ENCODE measurements around the gene PCDHAC1.
"Not testable (repeated sequence)": the region's sequence is repeated elsewhere in the genome, so short reads cannot be mapped to it uniquely, and the experiment has no call there.

The PCDHAC1 gene, protein sequence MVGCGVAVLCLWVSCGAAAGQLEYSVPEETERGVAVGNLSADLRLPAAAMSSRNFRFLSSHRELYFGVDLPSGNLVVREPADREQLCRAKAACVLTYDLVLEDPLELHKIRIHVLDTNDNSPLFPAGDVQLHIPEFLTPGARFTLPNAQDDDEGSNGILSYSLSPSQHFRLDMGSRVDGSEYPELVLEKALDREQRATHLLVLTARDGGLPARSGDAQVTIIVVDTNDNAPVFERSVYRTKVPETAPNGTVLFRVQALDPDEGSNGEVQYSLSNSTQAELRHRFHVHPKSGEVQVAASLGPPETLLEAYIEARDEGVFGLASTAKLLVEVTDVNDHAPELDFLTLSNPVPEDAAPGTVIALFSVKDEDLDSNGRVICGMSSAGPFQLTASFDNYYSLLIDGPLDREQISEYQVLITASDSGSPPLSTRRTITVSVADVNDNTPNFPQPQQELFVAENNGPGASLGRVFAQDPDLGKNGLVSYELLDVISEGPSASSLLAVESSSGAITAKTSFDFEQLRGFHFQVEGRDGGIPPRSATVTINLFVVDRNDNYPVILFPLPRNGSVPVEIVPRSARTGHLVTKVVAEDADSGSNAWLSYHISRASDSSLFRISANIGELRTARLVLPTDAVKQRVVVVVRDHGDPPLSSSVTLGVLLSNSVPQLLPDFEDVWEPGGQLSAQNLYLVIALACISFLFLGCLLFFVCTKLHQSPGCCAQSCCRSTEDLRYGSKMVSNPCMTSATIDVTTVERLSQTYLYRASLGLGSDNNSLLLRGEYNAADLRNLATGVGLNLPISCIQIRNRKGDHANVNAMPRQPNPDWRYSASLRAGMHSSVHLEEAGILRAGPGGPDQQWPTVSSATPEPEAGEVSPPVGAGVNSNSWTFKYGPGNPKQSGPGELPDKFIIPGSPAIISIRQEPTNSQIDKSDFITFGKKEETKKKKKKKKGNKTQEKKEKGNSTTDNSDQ

DNA sequence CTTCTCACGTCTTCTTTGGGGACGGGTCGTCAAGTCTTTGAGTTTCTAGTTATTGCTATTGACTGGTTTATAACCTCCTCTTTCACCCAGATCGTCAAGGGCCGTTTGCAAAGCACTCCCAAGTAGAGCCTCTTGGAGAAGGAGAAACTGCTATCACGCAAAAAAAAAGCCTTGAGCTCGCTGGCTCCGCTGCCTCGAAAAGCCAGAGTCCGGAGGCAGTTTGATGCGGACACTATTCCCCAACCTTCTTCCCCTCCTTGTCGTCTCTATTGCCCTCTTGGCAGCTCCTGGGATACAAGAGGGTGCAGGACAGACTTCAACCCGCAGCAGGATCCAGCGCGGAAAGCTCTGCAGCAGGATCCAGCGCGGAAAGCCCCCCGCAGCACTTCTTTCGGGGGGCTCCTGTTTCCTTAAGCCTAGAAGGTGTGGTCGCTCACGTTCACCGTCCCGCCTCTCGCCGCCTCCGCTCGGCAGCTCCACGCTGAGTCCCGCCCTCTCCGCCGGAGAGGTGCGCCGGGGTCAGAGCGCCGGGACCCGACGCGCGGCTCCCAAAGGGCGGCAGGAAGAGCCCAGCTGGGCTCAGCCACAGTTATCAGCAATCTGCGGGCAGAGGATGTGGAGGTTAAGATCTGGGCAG lies at the start of gene PCDHAC1:
Gene PCDHAC1, plus strand, starts transcription at position 494 of the 637 bp plus-strand sequence. CDS start 594 bp downstream, outside the sequence.
- in situ Hi-C loops (cut with MboI; ENCODE audit: low sequenced_read_pairs) = no loop called here

DNA sequence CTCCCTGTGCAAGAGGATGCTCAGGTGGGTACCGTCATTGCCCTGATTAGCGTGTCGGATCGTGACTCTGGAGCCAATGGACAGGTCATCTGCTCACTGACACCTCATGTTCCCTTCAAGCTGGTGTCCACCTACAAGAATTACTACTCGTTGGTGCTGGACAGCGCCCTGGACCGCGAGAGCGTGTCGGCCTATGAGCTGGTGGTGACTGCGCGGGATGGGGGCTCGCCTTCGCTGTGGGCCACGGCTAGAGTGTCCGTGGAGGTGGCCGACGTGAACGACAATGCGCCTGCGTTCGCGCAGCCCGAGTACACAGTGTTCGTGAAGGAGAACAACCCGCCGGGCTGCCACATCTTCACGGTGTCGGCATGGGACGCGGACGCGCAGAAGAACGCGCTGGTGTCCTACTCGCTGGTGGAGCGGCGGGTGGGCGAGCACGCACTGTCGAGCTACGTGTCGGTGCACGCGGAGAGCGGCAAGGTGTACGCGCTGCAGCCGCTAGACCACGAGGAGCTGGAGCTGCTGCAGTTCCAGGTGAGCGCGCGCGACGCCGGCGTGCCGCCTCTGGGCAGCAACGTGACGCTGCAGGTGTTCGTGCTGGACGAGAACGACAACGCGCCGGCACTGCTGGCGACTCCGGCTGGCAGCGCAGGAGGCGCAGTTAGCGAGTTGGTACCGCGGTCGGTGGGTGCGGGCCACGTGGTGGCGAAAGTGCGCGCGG lies 49.4 kb upstream of the PCDHAC1 start:
- in situ Hi-C loops (cut with MboI; ENCODE audit: low sequenced_read_pairs) = not testable (repeated sequence)

DNA sequence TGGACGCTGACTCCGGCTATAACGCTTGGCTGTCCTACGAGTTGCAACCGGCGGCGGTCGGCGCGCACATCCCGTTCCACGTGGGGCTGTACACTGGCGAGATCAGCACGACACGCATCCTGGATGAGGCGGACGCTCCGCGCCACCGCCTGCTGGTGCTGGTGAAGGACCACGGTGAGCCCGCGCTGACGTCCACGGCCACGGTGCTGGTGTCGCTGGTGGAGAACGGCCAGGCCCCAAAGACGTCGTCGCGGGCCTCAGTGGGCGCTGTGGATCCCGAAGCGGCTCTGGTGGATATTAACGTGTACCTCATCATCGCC lies 48.9 kb upstream of the PCDHAC1 start:
- in situ Hi-C loops (cut with MboI; ENCODE audit: low sequenced_read_pairs) = no loop called here

DNA sequence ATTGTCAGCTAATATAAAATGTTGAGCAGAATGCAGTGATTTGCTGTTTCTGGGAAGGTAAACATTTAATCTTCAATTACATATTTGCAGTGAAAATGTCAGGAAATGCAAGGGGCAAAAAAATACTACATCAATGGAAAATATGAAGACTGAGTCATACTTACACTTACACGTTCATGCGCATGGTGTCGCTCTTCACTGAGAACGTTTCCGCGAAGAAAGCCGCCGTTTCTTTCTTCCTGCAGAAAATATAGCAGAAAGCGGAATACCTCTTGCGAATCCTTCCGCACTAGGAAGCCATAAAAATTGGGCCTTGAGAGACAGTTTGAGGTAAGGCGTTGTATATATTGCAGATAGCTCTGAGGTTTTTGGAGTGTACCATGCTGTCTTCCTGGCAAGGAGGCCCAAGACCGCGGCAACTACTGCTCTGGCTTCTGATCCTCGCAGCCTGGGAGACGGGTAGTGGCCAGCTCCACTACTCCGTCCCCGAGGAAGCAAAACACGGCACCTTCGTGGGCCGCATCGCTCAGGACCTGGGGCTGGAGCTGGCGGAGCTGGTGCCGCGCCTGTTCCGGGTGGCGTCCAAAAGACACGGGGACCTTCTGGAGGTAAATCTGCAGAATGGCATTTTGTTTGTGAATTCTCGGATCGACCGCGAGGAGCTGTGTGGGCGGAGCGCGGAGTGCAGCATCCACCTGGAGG lies 44.1 kb upstream of the PCDHAC1 start, which contains the start of gene PCDHA13:
Gene PCDHA13, plus strand, starts transcription at position 236 of the 702 bp plus-strand sequence. Its CDS starts 145 bp downstream, at position 381.
- in situ Hi-C loops (cut with MboI; ENCODE audit: low sequenced_read_pairs) = no loop called here

DNA sequence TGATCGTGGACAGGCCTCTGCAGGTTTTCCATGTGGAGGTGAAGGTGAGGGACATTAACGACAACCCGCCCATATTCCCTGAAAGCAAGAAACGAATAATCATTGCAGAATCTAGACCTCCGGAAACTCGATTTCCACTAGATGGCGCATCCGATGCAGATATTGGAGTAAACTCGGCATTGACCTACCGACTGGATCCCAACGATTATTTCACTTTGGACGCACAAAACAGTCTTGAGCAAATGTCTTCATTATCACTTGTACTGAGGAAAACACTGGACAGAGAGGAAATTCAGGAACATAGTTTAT lies 43.6 kb upstream of the PCDHAC1 start:
- in situ Hi-C loops (cut with MboI; ENCODE audit: low sequenced_read_pairs) = no loop called here

DNA sequence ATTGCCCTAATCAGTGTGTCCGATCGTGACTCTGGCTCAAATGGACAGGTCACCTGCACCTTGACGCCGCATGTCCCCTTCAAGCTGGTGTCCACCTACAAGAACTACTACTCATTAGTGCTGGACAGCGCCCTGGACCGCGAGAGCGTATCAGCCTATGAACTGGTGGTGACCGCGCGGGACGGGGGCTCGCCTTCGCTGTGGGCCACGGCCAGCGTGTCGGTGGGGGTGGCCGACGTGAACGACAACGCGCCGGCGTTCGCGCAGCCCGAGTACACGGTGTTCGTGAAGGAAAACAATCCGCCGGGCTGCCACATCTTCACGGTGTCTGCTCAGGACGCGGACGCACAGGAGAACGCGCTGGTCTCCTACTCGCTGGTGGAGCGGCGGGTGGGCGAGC lies 42.7 kb upstream of the PCDHAC1 start:
- in situ Hi-C loops (cut with MboI; ENCODE audit: low sequenced_read_pairs) = no loop called here

DNA sequence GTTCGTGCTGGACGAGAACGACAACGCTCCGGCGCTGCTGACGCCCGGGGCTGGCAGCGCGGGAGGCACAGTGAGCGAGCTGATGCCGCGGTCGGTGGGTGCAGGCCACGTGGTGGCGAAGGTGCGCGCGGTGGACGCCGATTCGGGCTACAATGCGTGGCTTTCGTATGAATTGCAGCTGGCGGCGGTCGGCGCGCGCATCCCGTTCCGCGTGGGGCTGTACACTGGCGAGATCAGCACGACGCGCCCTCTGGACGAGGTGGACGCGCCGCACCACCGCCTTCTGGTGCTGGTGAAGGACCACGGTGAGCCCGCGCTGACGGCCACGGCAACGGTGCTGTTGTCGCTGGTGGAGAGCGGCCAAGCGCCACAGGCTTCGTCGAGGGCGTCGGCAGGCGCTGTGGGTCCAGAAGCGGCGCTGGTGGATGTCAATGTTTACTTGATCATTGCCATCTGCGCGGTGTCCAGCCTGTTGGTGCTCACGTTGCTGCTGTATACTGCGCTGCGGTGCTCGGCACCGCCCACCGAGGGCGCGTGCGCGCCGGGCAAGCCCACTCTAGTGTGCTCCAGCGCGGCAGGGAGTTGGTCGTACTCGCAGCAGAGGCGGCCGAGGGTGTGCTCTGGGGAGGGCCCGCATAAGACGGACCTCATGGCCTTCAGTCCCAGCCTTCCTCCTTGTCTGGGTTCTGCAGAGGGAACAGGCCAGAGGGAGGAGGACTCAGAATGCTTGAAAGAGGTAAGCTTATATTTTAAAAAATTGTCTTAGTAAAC lies 42.0 kb upstream of the PCDHAC1 start:
- in situ Hi-C loops (cut with MboI; ENCODE audit: low sequenced_read_pairs) = no loop called here

DNA sequence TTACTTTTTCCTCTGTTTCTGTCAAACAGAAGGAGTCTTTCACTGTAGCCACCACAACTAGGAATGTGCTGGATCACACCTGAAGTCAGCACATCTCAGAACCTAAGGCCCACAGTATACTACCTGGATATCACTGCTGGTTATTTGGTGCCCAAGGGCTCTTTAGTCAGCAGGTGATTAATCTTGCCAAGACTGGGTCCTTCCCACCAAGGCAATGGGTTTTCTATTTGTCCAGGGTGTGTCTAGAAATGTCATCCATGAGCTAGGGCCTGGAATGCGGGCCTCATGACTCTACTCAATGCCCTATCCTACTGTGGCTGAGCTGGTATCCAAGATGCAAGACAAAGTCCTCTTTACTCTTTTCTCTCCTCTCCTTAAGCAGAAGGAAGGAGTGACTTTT lies 9.8 kb upstream of the PCDHAC1 start:
- in situ Hi-C loops (cut with MboI; ENCODE audit: low sequenced_read_pairs) = no loop called here

DNA sequence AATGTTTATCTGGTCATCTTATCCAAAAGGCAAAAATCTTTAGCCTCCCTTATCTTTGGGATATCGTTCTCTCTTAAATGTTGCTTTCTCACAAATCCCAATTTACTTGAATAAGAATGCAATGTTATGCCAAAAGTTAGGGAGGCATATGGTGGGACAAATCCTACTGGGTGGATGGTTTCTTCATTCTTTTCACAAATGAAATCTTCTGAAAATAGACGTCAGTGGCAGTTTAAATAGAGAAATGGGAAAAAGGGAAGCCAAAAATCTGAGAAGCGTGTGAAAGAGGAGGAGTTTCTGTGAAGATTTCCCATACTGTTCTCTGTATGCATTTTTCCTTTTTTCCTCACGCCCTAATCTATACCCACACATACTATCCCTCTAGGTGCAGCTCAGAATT lies 2.5 kb upstream of the PCDHAC1 start:
- in situ Hi-C loops (cut with MboI; ENCODE audit: low sequenced_read_pairs) = no loop called here

DNA sequence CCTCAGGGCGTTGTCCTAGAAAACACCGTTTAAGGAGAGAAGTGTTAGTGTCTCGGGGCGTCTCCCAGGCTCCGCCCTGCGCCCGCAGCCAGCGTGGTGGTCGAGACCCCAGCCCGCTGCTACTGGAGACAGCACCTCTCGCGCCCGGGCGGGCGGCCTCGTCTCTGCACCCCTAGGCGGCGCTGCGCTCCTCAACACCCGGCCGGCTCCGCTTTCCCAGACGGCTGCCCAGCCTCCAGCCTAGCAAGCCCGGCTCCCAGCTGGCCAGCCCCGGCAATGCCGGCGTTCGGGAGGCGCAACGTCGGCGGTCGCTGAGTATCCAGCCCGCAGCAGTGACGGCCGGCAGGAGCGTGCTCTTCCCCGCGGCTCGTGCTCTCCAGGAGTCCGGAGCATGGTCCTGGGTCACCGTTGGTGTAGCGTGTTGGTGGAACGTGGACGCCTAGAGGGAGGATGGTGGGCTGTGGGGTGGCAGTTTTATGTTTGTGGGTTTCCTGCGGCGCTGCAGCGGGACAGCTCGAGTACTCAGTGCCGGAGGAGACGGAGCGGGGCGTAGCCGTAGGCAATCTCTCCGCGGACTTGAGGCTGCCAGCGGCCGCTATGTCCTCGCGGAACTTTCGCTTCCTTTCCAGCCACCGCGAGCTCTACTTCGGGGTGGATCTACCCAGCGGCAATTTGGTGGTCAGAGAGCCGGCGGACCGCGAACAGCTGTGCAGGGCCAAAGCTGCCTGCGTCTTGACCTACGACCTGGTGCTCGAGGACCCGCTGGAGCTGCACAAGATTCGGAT lies 536 bp downstream of the PCDHAC1 start:
- in situ Hi-C loops (cut with MboI; ENCODE audit: low sequenced_read_pairs) = no loop called here

DNA sequence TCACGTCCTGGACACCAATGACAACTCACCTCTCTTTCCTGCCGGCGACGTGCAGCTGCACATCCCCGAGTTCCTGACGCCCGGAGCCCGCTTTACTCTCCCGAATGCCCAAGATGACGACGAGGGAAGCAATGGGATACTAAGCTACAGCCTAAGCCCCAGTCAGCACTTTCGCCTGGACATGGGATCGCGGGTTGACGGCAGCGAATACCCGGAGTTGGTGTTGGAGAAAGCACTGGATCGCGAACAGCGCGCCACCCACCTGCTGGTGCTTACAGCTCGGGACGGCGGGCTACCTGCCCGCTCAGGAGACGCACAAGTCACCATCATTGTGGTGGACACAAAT lies 1.1 kb downstream of the PCDHAC1 start:
- in situ Hi-C loops (cut with MboI; ENCODE audit: low sequenced_read_pairs) = no loop called here

DNA sequence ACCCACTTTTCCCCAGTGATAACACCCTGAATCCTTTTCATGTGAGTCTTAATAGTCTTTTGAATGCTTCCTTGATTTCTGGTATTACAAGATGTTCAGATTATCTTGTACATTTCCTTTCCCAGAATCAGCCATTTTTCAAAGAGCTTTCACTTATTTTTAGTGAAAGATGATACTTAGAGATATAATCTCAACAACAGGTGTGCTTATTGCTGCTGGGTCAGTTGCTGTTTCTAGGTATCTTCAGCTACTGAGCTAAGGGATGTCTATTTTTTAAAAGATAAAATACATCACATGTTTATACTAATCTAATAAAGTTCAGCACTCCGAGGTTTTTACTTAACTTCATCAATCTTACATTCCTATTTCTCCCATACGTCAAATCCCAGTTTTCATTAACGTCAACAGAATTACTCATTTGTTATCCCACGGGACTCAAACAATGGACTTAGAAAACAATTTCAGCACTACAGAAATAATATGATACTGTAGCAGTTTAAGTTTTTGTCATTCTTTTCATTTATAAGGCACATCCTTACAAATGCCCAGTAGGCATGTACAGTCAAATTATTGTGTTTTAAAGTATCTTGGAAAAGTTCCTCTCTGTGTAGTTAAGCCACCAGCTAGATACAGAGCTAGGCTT lies 9.0 kb downstream of the PCDHAC1 start:
- in situ Hi-C loops (cut with MboI; ENCODE audit: low sequenced_read_pairs) = no loop called here

DNA sequence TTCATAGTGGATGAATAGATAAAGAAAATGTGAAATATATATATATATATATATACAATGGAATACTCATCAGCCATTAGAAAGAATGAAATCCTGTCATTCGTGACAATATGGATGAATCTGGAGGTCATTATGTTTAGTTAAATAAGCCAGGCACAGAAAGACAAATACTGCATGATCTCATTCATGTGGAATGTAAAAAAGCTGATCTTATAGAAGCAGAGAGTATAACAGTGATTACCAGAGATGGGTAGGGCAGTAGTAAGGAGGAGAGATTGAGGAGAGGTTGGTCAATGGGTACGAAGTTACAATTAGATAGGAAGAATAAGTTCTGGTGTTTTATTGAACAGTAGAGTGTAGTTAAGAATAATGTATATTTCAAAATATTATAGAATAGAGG lies 20.5 kb downstream of the PCDHAC1 start:
- in situ Hi-C loops (cut with MboI; ENCODE audit: low sequenced_read_pairs) = no loop called here

DNA sequence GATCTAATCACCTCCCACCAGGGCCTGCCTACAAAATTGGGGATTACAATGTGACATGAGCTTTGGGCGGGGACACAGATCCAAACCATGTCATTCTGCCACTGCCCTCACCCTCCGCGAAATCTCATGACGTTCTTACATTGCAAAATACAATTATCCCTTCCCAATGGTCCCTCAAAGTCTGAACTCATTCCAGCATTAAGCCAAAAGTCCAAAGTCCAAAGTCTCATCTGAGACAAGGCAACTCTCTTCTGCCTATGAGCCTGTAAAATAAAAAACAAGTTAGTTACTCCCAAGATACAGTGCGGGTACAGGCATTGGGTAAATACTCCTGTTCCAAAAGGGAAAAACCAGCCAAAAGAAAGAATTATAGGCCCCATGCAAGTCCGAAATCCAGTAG lies 25.5 kb downstream of the PCDHAC1 start:
- in situ Hi-C loops (cut with MboI; ENCODE audit: low sequenced_read_pairs) = no loop called here

DNA sequence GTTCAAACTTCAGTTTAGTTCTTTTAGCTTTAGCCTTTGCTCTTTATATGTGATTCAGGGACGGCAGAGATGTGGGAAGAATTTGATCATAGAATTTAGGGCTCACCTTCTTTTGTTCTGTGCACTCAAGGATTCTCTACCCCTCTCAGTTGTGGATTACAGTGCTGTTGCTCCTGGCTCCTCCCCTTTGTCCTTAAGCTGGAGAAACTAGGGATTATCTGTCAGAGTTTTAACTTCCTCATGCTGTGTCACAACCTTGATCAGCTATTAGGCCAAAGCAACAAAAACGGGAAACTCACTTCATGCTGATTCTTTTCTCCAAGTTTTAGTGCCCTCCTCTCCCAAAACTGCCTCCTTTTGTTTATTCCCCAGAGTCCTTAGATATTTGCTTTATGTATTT lies 27.1 kb downstream of the PCDHAC1 start:
- in situ Hi-C loops (cut with MboI; ENCODE audit: low sequenced_read_pairs) = no loop called here

DNA sequence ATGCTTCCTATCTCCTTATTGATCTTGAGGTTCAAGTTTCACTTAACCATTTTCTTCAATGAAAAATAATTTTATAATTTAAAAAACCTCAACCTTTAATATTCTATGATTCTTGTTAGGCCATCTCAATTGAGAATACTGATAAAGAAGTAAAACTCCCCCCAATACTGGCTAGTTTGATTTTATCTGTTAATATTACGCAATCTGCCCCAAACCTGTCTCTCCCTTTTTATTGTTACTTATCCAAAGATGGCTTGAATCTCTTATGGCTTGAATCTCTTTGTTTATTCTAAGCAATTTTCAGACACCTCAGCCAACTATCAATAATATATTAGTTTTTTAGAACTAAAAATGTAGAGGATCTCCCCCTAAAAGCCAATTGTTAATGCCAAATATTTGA lies 36.1 kb downstream of the PCDHAC1 start:
- in situ Hi-C loops (cut with MboI; ENCODE audit: low sequenced_read_pairs) = no loop called here

DNA sequence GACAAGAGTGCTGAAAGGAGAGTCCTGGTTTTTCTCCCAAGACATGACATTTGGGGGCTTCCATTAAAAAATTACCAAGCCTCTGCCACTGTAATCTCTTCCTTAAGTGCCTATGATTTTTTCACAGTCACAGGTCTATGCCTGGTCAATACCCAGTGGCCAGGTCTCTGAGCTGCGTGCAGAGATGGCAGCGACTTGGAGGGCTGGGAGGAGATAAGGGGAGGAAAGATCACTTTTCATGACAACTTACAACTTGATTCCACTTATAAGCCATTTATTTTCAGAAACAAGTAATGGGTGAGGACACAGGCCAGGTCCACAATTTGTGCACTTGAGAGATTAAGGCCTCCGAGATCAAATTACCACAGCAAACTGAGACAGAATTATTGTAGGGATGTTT lies 38.3 kb downstream of the PCDHAC1 start:
- in situ Hi-C loops (cut with MboI; ENCODE audit: low sequenced_read_pairs) = no loop called here

DNA sequence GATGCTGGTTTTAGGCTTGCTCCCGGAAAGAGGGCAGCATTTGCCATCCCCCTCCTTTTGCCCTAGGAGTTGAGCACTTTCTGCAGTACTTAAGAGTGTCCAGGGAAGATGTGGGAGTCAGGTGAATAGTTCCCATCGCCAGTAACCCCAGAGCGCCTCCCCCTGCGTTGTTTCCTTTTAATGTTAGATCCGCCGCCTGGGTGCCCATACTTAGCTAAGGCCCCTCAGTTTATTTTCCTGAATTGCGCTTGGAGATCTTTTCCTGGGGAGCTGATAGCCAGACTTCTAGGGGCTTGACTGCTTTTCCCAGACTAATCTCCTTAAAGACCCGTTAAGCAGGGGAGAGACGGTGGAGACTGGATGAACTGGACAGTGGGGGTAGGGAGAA lies 39.8 kb downstream of the PCDHAC1 start:
- in situ Hi-C loops (cut with MboI; ENCODE audit: low sequenced_read_pairs) = no loop called here

Measured in hTERT RPE-1 (cell line).